ENCODE data around the gene LEF1. TPM values are rescaled to one million over a fixed set of nuclear protein-coding genes. Genes with fewer than 3 reads are reported as not detected.

Gene LEF1
- total RNA-seq, 1 donor from 2014 or later = 16.6 TPM

DNA sequence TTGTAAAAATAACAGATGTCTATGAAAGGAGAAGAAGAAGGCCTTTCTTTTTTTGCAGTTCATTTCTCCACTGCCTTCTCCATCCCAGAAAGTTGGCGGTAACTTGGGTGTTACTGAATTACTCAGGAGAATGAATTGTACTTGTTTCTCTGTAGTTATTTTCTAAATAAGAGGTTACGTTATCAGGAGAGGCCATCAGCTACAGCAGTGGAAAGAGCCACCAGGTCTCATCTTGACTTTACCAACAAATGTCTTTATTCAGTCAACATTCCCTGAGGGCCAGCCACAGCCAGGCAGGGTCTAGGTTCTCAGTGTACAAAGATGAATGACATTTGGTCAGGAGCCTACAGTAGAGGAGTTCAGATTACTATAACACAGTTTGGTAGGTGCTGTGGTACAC lies 170.9 kb downstream of the LEF1 start:
- no peak overlapping the region for H3K9ac ChIP-seq (ENCODE audit: low read length)
- Mint-ChIP-seq H3K4me1 (ENCODE audit: low read depth, unreplicated experiment) (peaks cover 14% of the 10 kb centered on the region), H3K27ac (ENCODE audit: unreplicated experiment) (no peak overlapping the region), H3K4me3 (ENCODE audit: unreplicated experiment) (no peak overlapping the region), H3K27me3 (ENCODE audit: low read depth, unreplicated experiment) (no peaks in the 10 kb centered on the region), H3K36me3 (ENCODE audit: low read depth, unreplicated experiment) (peaks cover 8% of the 10 kb centered on the region), H3K9me3 (ENCODE audit: unreplicated experiment) (peaks cover 4% of the 10 kb centered on the region)
- no peaks in the 10 kb centered on the region for H3K27me3 ChIP-seq (ENCODE audit: insufficient read depth, low read length)
- no peaks in the 10 kb centered on the region for H3K36me3 ChIP-seq (ENCODE audit: insufficient read depth, low read length)
- peaks cover 16% of the 10 kb centered on the region for H3K4me1 ChIP-seq (ENCODE audit: insufficient read depth, low read length)
- DNase-seq (ENCODE audit: low read depth) (no peak), FAIRE-seq (no peak)
- H3K79me2 ChIP-seq (ENCODE audit: insufficient read depth, low read length) = peaks cover 27% of the 10 kb centered on the region
- TF ChIP-seq EZH2 (IDR thresholded peaks at IDR 0.05; ENCODE audit: insufficient read depth, low read length) = no peak
- TF ChIP-seq, protein P1, sequence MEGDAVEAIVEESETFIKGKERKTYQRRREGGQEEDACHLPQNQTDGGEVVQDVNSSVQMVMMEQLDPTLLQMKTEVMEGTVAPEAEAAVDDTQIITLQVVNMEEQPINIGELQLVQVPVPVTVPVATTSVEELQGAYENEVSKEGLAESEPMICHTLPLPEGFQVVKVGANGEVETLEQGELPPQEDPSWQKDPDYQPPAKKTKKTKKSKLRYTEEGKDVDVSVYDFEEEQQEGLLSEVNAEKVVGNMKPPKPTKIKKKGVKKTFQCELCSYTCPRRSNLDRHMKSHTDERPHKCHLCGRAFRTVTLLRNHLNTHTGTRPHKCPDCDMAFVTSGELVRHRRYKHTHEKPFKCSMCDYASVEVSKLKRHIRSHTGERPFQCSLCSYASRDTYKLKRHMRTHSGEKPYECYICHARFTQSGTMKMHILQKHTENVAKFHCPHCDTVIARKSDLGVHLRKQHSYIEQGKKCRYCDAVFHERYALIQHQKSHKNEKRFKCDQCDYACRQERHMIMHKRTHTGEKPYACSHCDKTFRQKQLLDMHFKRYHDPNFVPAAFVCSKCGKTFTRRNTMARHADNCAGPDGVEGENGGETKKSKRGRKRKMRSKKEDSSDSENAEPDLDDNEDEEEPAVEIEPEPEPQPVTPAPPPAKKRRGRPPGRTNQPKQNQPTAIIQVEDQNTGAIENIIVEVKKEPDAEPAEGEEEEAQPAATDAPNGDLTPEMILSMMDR (IDR thresholded peaks at IDR 0.05; ENCODE audit: insufficient read depth, low read depth, low read length) = no peak
- no peak overlapping the region for H3K4me3 ChIP-seq (ENCODE audit: insufficient read depth, low read depth, low read length)
- peak overlapping the region; percentile 6 for H3K4me2 ChIP-seq (ENCODE audit: low read length)
- H4K20me1 ChIP-seq (ENCODE audit: insufficient read depth, low read length) = peaks cover 19% of the 10 kb centered on the region
- H2AFZ ChIP-seq (ENCODE audit: low read depth, low read length) = no peak overlapping the region
- no peak overlapping the region for H3K27ac ChIP-seq (ENCODE audit: low read depth, low read length)
- H3K9me3 ChIP-seq (ENCODE audit: insufficient read depth, low read depth, low read length) = no peaks in the 10 kb centered on the region

Other genes with a start within 250 kb of the LEF1 start
- gene CYP2U1, start 237.4 kb downstream of the LEF1 start, total RNA-seq = 6.3 and 7.6 TPM in 2 replicates
- 21.2 and 24.2 TPM in 2 replicates for gene HADH, start 179.0 kb downstream of the LEF1 start, total RNA-seq